Glomerular visceral epithelial cell (primary cell): ENCODE measurements around the gene PGBD5.

Source experiments
- DNase-seq: peaks from one replicate; pipeline ENCODE4 v3.0.0-alpha.2; 2016; ENCODE audit errors: extremely low spot score

The PGBD5 gene

DNA sequence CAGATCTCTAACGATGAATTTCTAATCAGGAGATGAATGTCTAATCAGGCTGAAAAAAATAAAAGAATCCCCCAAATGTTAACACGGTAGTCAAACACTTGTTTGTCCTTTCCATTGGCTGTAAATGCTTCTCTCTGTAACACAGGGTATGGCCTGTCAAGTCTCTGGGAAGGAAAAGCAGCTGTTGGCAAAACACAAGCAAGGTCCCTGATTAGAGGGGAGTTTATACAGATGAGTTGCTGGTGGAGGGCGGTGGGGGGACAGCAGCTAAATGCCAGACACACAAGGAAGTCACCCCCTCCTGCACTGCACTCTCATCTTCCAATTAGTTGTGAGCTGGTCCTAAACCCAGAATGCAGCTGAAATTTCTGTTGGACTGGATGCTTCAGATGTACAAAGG, 51.0 kb downstream of the PGBD5 start:
- no peak for DNase-seq

DNA sequence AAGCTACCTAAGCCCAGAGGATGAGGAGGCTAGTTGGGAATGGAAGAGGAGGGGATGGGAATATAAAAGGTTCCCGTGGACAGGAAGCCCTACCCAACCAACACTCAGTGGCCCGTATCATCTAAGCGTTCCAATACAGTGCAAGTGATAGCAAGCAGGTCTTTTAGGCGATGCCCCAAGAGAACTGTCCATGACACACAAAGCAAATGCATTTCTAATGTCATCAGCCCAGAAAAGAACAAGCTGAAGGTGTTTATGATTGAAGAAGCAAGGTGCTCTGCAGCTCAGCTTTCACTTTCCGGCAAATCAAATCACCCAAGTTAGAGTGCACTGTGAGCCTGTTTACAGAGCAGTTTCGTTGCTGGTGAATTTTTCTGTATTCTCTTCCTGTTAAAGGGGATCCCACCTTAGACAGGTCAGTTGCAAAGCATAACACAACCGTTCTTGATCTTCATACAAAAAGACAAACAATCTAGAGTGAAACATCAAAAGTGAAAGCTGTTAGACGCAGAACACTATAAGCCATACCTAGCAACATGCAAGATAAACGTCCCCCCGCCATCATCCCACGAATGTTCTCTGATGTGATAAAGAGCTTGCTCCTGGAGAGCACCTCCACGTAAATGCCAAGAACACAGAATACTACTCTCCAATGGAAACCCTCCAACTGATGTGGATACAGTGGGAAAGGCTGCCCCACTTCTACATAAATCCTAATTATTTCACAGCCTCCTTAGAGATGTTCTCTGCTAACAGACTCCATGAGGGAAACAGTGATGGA, 54.0 kb downstream of the PGBD5 start:
- no peak for DNase-seq

DNA sequence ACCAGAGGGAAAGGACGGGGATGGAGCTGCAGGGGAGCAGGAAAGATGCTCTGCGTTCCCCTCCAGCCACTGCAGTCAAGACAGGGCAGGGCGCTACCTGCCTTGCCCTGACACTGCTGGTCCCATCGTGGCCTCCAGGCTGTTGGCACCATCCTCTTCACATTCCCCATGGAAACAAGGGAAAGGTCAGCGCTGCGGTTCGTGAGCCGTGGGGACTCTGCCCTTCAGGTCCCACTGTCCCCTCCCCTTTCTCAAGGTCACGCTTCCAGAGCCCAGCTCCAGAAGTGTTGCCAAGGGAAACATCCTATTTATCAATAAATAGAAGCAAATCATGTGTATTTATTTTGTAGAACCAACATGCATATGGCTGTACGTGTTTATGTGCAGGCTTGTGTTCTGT, 56.0 kb downstream of the PGBD5 start:
- no peak for DNase-seq

DNA sequence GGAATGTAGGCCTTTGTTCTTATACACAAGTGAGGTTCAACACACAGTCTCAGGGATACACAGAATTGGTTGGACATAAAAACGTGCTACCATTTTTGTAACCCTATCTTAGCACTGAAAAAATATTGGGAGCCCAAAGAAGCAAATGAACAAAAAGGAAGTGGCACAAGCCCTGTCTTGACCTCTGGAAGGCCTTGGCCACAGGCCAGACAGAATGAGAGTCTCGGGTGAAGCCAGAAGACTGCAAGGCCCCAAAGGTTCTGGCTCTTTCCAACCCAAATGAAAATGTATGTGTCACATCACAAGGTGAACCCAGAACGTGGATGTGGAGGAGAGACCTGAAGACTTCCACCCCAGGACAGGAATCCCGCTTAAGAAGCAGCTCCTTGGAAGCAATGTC, 57.3 kb downstream of the PGBD5 start:
- DNase-seq, result no peak

DNA sequence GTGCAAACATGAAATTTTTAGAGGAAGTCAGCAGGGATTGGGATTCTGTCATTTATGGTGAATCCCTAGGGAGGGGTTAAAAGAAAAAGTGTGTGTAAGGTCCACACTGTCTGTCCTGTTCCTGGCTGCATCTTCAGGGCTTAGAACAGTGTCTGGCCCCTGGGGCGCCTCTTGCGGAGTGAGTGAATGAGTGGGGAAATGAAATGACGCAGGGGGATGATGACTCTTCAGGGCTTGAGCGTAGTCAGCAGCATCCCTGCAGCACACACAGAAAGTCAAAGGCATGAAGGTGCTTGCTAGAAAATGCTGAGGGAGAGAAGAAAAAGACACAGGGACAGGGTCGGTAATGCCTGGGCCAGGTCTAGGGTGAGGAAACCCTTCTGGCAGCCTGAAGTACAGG, 57.8 kb downstream of the PGBD5 start:
- DNase-seq, result no peak

DNA sequence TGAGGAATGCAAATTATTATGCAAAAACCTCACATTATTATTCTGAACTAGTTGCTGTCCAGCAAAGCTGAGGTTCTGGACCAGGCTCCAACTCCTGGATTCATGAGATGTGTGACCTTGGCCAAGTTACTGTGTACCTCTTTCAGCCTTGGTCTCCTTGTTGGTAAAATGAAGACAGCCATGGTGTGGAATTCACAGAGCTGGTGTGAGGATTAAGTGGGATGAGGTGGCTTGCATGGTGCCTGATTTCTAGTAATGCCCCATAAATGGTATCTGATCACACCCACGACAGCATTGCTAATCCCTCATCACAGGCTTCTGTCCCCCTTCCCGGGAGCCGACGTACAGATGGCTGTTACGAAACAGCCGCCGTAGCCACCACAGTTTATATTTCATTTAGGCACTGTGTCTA, 59.6 kb downstream of the PGBD5 start:
- DNase-seq, result no peak

DNA sequence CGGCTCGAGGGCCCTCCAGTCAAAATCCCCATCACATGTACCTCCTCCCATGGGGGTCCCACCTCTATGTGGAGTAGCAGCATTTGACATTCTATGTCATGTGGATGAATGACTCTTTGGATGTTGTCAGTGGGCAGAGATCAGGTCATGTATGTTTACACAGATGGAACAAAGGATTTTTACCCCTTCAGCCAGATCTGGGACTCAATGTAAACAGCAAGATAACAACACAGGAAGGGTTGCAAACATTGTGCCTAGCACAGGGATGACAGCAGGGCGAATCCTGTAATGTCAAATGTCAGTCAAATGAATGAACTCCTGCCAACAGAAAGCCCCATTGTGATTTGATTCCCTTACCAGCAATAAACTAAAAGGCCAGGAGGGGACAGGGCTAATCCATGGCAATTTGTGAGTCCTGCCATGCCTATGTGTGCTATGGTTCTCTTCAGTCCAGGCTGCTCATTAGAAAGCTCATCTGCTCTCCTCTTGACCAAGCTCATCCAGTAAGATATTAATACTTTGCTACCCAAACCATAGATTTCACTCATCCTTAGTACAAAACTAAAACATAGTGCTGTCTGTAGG, 60.3 kb downstream of the PGBD5 start:
- peak; percentile 5 for DNase-seq

DNA sequence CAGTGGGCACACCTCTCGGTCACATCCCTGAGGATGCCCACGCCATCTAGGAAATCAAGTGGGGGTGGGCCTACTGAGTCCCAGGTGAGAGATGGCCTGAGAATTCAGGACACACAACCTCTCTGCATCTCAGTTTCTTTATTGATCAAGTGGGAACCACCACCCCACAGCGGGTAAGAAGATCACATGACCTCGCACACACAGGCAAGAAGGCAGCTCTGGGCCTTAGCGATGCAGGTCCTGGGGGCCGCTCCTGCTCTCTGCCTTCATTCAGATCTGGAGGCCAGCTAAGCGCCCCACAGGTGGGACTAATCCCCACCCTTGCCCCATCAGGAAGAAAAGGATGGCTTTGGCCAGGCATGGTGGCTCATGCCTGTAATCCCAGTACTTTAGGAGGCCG, 63.2 kb downstream of the PGBD5 start:
- DNase-seq, result no peak

DNA sequence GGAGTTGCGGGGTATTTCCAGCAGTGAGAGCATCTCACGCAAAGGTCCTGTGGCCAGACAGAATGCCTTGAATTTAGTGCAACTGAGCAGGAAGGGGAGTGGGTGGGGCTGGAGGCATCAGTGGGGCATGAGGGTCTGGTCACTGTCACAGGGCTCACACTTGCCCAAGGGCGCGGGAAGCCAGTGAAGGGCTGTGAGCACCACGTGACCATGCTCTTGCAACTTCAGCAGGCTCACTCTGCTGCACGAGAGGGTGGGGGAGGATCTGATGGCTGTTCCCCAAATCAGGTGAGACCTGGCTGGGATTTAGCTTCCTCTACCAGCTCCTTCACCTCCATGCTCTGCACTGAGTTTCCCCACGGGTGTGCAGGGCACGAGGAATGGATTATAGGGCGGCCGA, 64.2 kb downstream of the PGBD5 start:
- DNase-seq, result no peak

DNA sequence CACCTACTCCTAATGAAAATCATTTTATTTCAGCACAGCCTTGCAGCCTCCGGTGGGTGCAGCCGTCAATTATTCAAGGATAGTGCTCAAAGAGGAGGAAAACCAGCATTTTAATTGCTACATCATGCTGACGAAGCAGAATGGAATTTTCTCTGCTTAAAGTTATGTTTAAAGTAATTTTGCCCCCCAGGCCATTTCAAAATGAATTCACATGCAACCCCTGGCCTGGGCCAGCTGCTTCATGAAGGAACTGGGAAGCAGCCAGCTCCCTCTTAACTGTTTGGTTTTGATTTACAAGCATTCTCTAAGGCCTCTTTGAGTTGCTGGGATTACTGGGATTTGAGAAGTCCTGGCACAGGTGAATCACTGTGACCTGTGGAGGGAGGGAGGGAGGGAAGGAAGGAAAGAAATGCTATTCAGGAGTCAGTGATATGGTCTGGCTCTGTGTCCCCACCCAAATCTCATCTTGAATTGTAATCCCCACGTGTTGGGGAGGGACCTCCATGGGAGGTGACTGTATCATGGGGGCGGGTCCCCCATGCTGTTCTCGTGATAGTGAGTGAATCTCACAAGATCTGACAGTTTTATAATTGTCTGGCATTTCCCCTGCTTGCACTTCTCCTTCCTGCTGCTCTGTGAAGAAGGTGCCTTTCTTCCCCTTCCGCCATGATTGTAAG, 66.0 kb downstream of the PGBD5 start:
- no peak for DNase-seq

DNA sequence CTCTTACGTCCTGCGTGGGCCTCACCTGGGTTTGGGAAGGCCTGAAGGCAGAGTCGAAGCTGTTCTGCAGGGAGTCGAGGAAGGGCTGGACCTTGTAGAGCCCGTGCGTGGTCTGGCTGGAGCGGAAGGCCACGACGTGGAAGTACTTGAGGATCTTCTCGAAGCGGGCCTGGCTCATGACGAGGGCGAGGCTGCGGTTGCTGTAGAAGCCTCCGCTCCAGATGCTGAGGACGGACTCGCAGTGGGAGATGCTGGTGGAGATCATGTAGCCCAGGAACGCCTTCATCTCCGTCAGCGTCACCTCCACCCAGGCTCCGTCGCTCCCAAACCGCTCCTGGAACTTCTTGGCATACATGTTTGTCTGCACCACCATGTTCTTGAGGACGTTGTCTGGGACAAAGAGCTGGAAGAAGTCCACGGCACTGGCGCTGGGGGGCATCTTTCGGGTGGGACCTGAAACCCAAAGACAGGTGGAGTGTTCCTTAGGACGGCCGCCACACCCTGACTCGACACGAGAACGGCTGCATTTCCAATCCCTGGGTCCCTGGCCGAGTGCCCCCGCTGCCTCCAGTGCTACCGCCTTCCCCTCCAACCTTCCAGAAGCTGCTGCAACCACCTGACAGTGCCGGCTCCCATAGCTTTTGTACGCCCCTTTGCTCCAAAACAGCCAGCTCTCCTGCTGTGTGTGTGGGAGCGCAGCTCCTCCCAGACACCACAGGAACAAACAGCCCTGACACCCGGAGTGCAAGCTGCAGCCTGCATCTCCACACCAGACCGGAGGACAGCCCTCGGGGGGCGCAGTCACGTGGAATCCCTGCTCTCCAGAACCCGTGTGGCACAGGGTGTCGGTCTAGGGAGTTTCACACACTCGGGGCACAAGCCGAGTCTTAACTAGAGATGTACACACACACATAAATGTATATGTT, 69.0 kb downstream of the PGBD5 start:
- no peak for DNase-seq

DNA sequence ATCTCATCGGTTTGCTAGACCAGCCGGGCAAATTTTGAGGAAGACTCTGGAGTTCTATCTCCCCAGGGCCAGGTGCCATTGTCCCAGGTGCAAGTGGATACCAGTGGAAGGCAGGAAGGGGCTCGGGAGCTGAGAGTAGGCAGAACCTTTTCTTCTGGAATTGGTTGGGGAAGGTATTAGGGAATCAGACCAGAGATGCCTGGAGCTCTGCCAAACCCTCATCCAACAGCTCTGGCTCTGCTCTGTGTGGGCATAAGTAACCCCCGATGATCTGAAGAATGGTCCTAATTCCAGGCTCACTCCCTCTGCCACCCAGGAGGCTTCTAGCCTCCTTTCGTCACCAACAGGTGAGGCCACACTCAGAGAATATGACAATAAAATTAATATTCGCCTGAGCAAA, 69.9 kb downstream of the PGBD5 start:
- DNase-seq, result no peak

DNA sequence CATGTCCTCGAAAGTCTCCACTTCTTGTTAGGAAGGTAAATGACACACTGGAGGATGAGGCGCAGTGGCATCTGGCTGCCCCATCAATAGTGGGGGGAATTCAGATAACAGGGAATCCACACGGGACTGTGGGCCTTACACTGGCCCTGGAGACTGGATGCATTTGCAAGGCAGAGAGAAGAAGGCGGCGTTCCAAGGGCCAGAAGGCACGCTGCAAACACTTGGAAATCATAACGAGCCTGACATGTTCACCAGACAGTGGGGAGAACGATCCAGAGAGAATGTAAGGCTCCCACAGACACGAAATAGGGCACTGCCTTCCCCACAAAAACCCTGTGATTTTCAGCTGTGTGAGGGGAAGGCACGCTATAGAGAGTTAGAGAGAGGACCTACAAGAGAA, 70.5 kb downstream of the PGBD5 start:
- no peak for DNase-seq

DNA sequence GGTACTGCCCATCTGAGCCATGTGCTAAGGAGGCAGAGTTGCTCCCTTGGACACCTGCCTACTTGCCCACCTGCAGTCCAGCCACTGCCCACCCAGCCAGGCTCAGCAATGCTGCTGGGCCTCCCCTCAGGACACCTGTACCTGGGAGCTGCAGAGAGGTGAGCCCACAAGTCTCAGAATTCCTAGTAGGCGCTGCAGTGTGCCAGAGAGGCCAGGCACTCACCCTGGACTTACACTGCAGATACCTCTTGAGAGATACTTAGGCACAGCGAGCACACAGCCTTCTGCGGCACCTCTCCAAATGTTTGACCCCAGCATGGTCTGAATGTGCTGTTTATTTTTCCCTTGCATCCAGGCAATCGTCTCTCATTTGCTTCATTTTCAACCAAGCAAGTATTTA, 71.0 kb downstream of the PGBD5 start:
- no peak for DNase-seq

DNA sequence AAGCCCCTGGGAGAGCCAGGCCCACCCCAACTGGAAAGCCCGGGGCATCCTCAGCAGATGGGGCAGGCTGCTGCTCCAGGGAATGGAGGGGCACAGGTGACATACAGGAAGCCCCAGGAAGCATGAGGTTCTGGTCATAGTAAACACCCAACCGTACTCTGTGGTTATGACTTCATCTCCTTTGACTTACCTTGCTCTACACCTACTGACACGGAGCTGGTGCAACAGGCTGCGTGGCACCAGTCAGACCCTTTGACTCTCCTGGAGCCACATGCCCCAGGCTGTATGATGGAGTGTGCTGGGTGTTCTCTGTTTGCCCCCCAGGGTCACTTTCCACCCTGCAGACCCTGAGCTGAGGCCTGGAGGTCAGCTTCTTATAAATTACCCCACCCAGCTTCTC, 72.1 kb downstream of the PGBD5 start:
- no peak for DNase-seq

DNA sequence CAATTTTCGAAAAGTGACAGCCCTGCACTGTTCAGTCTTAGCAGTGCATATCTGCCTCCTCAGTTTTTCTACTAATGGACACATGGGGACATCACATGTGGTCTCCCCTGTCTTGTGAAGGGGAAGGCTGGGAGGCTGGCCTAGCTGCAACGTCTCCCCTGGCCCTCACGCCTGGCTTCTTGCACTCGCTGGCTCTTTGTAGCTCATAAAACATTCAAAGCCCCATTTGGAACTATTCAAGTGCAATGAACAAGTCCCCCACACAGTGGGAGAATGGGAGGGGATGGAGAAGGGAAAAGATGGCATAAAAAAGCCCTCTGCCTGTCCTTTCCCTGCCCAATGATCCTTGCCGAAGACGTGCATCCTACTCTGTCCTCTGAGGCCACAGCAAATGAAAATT, 73.6 kb downstream of the PGBD5 start:
- DNase-seq, result no peak

DNA sequence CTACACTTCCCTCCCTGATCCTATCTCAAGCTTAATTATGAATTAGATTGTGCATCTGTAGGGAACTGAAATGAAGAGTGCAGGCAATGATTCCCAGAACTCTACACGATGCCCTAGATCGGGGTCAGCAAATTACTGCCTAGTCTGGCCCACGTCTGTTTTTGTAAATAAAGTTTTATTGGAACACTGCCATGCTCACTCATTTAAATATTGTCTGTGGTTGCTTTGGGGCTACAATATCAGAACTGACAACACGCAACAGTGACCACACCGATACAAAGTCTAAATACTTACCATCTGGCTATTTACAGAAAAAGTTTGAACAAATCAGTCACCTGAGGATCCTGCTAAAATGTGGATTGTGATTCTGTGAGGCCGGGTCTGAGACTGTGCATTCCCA, 74.1 kb downstream of the PGBD5 start:
- no peak for DNase-seq

DNA sequence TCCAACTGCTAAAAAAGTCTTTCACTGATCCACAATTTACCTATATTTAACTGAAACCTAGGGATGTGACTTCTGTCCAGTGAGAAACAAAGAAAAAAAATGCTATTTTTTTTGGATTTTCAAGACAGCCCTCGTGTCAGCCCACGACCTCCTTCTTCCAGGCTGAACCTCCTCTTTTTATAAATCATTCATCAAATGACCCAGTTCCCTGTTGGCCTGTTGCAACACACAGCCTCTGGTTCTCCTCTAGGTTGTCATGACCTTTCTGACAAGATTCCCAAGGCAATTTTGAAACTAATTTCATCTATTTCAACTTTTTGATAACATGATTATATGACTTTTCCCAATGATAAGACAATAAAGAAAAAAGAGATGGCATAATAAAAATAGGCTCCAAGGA, 74.6 kb downstream of the PGBD5 start:
- DNase-seq, result no peak

DNA sequence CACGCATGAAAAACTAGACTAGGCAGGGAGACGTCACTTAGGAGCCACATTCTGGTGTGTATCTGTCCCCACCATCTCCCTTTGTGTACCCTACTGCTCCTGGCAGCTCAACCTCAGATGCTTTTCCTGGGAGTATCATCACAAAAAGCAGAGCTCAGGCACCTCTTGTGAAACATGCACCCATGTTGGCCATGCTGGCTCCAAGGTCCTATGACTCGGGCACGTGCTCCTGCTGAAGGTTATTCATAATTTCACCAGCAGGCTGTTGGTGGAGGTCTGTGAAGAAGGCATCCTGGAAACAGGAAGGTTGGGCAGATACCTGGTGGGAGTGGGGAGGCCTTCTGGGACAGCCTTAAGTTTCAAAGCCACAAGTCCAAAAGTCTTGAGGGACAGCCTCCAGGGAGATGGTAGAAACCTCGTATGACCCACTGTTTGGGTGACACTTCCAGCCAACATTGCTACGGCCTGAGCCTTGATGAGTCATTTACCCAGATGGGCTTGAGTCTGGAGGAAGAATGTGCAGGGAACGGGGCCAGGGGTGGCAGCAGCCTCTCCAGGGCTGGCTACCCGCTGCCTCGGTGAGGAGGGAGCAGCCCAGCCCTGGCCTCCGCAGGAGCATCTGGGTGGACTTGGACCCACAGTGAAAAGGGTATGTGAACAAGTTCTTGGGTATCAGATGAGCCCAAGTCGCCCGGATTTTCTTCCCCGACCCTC, 75.8 kb downstream of the PGBD5 start:
- DNase-seq, result no peak

DNA sequence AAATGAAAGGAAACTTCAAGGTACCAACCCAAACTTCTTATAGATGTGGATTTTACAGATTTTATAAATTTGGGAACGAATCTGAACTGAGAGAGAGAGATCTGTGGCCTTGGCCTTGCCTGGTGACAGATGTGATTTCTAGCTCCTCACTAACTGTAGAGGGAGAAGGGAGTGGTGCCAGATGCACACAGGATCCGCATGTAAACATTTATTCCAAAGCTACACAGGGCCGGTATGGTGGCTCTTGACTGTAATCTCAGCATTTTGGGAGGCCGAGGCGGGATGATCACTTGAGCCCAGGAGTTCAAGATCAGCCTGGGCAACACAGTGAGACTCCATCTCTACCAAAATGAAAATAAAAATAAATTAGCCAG, 77.1 kb downstream of the PGBD5 start:
- DNase-seq, result no peak

DNA sequence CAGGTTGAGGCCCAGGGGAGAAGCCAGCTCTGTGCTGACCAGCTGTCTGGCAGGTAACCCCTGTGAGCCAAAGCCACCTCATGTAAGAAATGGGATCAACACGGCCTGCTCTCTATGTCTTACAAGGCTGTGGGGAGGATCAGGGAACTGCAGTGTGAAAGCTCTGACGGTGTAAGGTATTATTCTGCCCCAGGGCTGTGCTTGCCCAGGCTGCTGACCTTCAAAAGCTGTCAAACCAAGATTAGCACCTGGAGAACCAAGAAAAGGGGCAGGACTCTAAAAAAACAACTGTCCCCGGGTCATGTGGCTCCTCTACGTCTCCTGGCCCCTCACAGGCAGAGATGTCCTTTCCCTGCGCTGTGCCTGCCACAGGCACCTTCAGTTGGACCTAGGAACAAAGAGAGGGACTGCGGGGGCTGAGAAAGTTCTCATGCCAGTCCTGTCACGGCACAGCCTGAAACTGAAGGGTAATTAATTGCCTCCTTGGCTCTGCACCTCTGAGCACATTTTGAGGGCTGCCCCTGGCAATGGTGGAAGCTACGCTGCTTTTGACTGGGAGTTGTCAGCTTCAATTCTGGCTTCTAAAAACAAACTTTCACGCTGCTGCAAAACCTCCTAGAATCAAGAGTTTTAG, 77.6 kb downstream of the PGBD5 start:
- no peak for DNase-seq
